NOMO-1 treated with dmso at 0.1 percent for 144 hours (cell line): ENCODE measurements around the gene ADAM8.
"Not testable (repeated sequence)": the region's sequence is repeated elsewhere in the genome, so short reads cannot be mapped to it uniquely, and the experiment has no call there.

ENCODE experiments used
- DNase-seq: peaks from one replicate; lab custom pipeline; 2025; ENCODE audit not compliant: unreplicated experiment; lab: John Stamatoyannopoulos, UW

Gene ADAM8

GRCh38 chr10:133276435-133277201 lies at the start of gene ADAM8:
TSS of gene ADAM8 (minus strand) at chr10:133276868. CDS start at chr10:133276817, 51 bp downstream.
- DNase-seq: no peak

DNA sequence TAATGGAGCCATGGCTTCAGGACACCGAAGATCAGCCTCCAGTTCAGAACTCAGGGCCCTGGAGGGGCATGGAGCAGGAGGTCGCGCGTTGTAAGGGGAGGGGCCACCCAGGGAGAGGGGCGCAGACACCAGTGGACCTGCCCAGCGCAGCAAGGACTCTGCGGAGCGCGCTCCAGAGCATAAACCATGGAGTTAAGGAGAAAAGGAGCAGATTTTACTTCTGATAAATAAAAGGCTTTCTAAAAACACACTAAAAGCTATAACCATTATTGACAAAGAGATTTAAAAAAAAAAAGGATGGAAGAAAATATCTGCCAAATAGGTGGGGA lies 49.5 kb upstream of the ADAM8 start:
- no peak for DNase-seq

GRCh38 chr10:133325440-133326222 lies 49.0 kb upstream of the ADAM8 start:
- no peak for DNase-seq

- DNase-seq: no peak
These were observed 48.2 kb upstream of the ADAM8 start for GRCh38 chr10:133324857-133325260.

GRCh38 chr10:133324198-133324792 lies 47.6 kb upstream of the ADAM8 start:
- no peak for DNase-seq

DNA sequence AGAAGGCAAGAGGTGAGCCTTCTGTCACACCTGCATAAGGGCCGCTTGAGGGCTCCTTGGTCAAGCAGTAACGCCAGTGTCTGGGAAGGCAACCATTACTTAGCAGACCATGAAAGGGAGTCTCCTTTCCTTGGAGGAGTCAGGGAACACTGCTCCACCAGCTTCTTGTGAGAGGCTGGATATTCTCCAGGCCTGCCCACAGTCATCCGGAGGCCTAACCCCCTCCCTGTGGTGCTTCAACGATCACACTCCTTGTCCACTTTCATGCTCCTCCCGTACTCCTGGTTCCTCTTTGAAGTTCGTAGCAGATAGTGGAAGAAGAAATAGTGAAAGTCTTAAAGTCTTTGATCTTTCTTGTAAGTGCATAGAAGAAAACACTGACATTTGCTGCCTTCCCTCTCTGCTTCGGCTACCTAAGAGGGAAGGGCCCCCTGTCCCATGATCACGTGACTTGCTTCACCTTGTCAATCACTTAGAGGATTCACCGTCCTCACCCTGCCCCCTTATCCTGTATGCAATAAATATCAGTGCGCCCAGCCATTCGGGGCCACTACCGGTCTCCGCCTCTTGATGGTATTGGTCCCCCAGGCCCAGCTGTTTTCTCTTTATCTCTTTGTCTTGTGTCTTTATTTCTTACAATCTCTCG lies 45.5 kb upstream of the ADAM8 start:
- DNase-seq: not testable (repeated sequence)

DNA sequence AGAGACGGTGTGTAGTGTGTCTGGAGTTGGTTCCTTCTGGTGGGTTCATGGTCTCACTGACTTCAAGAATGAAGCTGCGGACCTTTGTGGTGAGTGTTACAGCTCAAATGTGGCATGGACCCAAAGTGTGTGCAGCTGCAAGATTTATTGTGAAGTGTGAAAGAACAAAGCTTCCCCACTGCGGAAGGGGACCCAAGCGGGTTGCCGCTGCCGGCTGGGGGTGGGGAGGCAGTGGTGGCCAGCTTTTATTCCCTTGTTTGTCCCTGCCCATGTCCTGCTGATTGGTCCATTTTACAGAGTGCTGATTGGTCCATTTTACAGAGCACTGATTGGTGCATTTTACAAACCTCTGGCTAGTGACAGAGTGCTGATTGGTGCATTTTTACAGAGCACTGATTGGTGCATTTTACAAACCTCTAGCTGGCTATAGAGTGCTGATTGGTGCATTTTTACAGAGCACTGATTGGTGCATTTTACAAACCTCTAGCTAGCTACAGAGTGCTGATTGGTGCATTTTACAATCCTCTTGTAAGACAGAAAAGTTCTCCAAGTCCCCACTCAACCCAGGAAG lies 44.3 kb upstream of the ADAM8 start:
- DNase-seq: not testable (repeated sequence)

DNA sequence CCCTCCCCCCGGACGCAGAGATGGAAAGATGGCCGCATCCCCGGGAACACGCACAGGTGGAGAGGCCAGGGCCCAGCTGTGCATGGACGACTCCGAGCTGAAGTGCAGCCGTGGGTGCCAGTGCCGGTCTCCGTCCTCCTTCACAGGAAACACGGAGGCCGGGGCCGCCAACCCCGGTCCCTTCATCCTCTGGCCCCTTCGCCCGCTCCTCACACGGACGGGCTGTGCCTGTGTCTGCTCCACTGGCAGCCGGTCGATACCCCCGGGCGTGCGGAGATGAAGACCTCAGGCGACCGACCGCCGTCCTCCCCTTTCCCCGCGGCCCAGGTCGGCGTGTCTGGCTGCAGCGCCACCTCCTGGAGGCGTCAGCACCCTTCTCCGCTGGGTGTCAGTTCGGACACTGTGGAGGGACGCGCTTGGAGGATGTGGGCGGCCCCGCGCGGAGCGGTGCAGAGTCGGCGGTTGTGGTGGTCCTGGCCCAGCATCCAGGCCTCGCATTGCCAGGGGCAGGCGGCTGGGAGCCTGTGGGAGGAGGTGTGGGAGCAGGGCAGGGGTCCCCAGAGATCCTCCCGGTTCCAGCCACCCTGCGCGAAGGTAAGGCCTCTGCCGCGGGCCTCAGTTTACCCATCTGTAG lies 41.9 kb upstream of the ADAM8 start:
- DNase-seq: peak; percentile 14

DNA sequence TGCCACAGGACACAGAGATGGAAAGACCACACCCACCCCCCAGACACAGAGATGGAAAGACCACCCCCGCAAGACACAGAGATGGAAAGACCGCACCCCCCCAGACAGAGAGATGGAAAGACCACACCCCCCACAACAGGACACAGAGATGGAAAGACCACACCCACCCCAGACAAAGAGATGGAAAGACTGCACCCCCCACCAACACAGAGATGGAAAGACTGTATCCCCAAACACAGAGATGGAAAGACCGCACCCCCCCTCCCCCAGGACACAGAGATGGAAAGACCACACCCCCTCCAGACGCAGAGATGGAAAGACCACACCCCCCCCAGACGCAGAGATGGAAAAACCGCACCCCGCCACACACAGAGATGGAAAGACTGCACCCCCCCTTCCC lies 40.1 kb upstream of the ADAM8 start:
- no peak for DNase-seq

GRCh38 chr10:133316266-133316665 lies 39.6 kb upstream of the ADAM8 start:
- DNase-seq: no peak

DNA sequence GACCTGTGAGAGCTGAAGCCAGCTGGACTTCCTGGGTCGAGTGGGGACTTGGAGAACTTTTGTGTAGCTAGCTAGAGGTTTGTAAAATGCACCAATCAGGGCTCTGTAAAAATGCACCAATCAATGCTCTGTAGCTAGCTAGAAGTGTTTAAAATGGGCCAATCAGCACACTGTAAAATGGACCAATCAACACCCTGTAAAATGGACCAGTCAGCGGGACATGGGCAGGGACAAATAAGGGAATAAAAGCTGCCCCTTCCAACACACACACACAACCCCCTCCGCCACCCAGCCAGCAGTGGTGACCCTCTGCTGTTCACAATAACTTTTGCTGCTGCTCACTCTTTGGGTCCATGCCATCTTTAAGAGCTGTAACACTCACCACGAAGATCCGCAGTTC lies 39.2 kb upstream of the ADAM8 start:
- no peak for DNase-seq

DNA sequence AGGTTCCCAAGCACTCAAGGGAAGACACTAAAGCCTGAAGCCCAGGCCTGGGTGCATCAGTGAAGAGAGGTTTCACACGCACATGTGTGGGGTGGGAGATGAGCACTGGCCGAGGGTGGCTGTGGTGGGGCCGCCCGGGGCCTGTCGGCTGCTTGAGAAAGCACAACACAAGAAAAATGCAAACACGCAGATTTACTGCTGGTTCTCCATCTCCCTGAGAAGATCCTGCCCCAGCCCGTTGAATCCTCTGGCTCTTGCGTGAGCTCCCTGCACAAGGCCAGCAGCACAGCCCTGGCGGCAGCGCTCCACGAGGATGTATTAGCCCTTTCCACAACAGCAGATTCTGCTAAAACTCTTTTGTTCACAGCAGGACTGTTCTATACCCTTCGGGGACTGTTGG lies 38.2 kb upstream of the ADAM8 start:
- no peak for DNase-seq

GRCh38 chr10:133313192-133313591 lies 36.5 kb upstream of the ADAM8 start:
- DNase-seq: no peak

DNA sequence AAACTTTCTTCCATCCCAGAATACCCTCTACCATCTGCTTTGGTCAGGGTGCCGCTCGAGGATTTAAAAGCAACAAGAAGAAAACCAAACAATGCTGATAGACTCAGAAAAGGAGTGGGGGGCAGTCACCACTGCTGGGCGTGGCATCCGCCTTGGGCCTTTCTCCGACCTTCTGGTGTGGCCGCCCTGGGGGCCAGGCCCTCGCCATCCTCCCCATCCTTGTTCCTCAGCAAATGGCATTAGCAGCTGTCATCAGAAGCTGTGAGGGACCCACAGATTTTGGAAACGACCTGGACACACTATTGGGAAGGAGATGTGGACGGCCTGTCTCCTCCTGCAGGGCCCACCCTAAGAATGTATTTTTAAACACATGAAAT lies 36.1 kb upstream of the ADAM8 start:
- DNase-seq: no peak

GRCh38 chr10:133312016-133312768 lies 35.5 kb upstream of the ADAM8 start:
- DNase-seq: no peak

- no peak for DNase-seq
These were observed 34.9 kb upstream of the ADAM8 start for GRCh38 chr10:133311570-133311969.

- DNase-seq: no peak
These were observed 34.1 kb upstream of the ADAM8 start for GRCh38 chr10:133310789-133311188.

DNA sequence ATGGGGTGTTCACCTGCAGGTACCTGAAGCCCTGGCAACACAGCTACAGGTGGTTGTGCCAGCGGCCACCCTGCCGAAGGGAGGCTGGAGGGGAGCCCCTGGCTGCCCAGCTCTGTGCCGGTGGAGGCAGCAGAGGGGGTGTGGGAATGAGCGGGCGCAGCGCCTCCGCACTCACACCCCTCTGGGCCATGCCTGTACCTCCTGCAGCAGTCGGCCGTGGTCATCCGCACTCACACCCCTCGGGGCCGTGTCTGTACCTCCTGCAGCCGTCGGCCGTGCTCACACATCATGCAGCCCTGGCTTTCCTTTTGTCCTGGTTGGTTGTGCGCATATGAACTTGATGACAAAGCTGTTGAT lies 33.7 kb upstream of the ADAM8 start:
- DNase-seq: no peak

GRCh38 chr10:133309720-133310398 lies 33.2 kb upstream of the ADAM8 start:
- no peak for DNase-seq
